GM18861 (cell line): Measurements from ENCODE around the gene ESRRB.

Experiments used
- ATAC-seq: cut with Tn5 transposase; IDR thresholded peaks from one replicate; pipeline ENCODE4 v1.9.1; 2021; ENCODE audit not compliant: unreplicated experiment

The ESRRB gene

DNA sequence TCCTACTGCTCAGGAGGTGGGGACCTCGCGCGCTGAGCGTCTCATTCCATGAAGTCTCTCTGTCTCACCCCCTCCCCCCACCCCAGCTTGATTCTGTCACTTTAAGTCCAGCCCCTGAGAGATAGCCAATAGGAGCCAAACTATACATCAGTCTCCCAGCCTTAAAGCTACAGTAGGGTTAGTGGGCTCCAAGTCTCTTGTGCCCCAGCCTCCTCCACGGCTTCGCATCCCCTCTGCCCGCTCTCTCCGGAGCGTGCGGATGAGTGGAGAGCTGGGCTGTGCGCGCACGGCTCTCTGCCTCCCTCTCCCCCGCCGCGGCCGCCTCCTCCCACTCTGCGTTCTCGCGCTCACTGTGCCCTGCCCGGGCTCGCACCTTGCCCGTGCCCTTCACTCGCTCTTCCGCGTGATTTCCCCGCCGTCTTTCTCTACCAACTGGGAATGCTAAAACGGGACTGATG, at the start of gene ESRRB:
Gene ESRRB, plus strand, starts transcription at position 191 of the 458 bp plus-strand sequence. Its CDS starts 265 bp downstream, at position 456.
- ATAC-seq = no peak

DNA sequence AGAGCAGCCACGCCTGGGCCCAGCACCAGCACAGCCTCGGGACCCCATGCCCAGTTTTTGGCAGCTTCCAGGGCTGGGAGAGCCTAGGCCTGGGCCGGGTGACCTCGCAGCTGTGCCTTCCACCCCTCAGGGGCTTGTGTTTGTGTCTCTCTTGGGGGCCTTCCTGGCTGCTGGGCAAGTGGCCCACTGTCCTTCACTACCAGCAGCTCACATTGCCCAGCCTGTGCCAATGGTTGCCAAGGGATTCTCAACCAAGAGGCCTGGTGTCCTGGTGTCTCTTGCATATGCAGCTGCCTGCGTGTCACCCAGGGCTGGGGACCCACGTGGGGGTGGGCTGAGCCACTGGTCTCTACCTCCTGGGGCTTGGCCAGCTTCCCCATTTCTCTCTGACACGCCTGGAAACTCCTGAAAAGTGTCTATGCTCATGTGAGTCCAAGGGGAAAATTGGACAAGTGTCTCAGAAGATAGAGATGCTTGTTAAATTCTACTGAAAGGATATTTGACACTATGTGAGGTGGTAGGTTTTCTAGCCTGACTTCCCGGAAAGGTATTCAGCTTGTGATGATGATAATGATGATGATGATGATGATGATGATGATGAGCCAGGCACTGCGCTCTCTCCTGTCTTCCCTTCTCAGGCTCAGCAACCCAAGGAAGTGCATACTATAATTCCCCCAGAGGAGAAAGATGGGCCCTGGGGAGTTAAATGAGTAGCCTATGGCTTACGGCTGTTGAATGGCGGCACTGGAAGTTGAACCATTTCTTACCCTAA, 48.8 kb upstream of the ESRRB start:
- ATAC-seq = no peak

DNA sequence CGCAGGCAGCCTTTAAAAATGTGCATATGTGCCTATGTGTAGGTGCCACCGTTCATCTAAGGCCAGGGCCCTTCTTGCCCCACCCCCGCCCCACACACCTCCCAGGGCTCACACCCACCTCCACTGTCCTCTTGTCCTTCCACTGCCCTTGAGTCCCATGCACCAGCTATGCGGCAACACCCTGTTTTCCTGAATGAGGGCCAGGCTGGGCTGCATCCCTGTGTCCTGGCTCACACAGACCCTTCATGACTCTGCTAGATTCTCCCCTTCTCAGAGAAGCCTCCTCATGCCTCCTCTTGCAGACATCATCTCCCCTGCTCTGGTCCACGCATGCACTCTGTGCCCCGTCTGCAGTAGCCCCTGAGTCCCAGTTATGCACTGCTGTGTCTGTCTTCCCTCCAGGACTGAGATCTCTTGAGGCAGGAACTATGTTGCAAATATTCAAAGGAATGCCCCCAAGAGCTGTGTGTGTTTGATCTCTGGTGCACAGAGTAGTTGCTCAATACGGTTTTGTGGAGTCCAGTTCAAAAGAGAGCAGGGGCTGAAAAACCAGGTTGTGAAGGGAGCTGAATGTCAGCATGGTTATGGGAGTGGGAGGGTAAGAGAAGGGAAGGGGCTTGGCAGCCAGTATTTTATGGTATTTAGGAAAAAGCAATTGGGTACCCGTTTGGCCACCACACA, 47.3 kb upstream of the ESRRB start:
- ATAC-seq = no peak

DNA sequence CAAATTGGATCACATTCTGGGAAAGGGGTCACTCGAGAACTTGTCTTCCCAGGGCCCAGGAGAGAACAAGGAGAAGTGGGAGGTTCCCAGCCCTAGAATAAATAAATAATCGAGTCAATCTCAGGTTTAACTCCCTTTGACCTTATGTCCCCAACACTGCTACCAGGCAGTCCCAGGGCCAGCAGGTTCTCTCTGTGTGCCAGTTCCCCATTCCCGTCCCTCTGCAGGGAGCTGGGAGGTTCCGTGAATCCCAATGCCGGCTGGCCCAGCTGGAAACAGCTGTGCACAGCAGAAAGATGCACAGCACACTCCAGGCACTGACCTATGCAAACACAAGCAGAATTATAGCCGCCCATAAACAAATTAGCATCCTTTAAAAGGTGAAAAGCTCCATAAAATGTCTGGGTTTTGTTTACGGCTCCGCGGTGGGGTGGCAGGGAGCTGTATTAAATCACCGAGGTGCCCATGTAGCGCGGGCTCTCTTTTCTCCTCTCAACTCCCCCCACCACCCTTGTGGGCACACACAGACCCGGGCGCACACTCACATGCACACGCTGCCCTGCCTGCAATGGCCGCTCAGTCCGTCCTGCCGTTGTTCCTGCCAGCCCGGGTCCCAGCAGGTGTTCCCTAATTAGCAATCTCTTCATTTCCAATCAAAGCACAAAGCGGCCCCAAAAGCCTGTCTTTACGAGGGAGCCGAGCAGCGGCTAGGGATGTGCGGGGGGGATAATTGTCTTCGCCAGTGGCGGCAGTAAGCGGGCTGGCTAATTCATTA, 46.6 kb upstream of the ESRRB start:
- no peak for ATAC-seq

DNA sequence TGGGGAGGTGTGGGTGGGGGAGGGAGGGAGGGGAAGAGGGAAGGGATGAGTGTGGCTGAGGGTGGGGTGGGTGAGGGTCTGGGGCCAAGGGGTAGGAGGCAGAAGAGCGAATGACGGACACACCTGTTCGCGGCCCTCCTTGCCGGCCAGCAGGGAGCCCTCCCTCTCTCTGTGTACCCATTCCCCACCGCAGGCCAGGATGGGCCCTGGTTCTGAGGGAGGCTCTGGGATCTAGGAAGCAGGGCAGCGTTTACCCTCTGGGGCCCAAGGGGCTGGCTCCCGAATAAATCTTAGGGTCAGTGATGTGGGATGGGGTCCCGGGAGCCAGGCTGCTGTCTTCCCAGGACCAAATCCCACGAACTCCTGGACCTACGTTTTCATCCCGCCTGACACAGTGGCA, 46.0 kb upstream of the ESRRB start:
- no peak for ATAC-seq

DNA sequence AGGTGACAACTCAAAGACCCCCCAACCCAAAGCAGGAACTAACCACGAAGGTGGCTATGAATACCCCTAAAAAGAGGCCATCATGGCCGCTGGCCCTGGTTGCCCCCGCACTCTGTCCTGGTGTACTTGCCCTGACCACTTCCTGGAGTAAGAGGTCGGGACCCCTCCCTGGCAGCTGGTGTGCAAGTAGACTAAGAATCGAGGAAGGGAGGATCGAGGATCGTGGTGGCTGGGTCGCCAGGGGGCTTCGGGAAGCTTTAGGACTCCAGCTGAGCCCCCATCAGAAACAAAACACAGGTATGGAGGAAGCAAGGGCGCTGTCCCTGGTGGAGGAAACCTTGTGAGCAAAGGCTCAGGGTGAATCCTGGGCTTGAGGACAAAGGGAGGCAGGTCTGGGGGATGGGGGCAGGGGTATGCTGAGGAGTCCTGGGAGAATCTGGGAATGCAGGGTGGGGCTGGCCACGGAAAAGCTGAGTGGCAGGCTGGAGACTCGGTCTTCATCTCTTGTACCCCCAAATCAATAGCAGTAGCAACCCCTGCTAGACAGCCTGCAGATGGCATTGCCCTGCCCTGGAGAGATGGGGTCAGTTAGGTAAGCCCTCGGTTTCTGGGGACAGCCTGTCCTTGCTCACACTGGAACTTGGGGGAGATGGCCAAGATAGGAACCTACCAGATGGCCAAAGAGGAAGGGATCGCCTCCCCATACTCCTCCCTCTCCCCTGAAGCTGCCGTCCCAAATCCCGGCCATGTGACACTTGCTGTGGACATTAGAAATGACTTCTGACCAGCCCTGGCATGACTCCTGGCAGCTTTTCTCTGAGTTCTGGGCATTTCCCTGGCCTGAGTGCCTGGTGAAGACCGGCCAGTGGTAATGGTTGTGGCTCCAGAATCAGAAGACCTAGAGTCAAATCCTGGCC, 45.3 kb upstream of the ESRRB start:
- no peak for ATAC-seq

DNA sequence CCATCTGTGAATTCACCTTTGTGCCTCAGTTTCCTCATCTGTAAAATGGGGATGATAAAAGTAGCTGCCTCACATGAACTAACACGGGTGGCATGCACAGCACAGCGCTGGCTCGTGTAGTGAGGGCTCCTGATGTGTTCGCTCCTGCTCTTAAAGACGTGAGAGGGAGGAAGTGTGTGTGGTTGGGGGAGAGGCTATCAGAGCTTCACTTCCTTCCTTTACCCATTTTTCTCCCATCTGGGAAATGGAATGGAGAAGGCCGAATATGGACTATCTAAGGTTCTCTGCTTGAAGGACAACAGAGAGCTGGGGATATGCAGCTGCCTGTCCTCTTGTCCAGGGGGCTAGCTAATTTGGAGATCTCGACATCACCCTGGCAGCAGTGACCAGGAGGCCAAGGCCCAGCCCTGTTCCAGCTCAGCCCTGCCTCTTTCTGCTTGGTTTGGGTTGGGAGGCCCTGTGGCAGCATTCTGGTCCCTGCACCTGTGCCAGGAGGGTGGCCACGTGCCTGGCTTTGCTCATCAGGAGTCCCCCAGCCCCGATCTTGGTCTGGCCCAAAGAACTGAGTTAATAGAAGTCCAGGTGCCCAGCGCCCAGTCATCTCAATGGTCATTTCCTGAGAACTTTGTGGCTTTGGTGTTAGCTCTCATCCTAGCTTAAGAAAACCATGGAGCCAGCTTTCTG, 44.5 kb upstream of the ESRRB start:
- no peak for ATAC-seq

DNA sequence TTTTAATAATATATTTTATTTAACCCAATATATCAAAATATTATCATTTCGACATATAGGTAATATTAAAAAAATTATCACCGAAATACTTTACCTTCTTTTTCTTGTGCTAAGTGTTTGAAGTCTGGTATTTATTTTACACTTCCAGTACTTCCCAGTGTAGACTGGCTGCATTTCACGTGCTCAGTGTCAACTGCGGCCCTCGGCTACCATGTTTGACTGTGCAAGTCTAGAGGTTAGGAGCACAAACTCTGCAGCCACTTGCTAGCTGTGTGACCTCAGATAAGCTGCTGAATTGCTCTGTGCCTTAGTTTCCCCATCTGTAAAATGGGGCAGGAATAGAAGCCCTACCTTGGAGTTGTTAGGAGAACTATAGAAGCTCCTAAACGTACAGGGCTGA, 42.3 kb upstream of the ESRRB start:
- ATAC-seq = no peak

DNA sequence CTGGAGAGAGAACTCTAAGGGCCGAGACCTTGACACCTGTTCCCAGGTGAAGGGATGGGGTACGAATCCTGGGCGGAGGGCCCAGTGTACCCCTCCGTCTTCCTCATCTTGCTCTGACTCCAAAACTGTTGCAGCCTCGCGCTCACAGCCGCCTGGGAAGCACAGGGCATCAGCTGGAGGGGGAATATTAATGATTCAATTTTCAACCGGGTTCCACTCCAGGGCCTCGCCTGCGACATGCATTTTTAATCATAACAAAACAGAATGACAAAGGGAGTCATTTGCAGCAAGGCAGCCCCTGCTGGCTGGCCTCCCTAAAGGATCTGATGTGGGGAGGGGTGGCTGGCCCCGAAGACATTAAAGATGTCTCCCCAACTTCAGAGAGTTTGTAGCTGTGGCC, 41.6 kb upstream of the ESRRB start:
- no peak for ATAC-seq

DNA sequence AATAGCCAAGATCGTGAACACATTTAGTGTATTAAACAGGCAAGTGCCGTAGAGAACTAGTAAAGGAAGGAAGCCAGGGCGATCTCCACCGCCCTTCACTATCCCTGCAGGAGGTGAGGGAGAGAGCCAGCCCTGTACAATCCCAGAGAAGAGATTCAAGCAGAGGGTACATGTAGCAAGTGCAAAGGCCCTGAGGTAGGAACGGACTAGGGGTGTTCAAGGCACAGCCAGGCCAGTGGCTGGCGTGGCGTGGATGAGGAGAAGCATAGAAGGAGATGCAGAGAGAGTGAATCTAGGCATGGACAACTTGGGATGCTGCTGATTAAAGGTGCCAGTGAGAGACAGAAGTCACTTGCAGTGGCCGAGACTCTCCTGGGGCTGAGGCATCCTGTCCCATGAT, 39.1 kb upstream of the ESRRB start:
- no peak for ATAC-seq

DNA sequence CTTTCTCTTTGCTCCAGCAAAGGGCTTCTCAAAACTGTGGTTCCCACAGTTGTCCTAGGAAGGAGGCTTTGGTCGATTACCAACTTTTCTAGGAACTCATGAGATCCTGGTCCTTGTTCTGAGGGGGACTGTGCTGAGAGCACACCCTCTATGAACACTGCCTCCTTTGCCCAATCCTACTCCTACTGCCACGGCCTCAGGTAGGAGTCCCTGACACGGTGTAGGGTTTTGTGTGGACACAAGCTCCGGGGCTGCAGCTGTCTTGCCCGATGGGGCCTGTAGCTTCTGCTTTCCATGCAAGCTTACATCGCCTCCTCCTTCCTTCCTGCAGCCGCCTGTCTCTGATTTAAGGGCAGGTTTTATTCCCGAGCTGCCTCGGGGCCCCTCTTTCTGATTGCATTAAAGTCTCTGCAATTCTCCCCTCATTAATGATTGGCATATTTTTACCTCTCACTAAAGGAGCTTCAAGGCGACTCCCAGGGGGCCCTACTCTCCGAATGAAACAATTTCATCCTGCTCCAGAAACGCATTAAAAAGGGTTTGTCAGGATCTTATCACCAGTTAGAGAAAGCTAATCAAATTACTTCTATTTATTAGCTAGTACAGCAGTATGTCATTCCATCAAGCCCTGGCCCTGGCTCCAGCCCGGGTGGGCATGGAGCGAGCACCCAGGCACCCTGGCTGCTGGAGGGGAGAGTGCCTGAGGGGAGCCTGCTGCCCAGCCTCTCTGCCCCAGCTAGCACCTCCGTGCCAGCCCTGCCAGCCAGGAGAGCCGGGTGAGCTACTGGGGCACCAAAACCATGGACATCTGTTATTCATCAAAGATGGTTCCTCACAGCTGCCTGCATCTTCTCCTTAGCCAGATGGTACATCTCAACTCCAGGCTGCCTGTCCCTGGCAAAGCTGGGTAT, 38.0 kb upstream of the ESRRB start:
- no peak for ATAC-seq

DNA sequence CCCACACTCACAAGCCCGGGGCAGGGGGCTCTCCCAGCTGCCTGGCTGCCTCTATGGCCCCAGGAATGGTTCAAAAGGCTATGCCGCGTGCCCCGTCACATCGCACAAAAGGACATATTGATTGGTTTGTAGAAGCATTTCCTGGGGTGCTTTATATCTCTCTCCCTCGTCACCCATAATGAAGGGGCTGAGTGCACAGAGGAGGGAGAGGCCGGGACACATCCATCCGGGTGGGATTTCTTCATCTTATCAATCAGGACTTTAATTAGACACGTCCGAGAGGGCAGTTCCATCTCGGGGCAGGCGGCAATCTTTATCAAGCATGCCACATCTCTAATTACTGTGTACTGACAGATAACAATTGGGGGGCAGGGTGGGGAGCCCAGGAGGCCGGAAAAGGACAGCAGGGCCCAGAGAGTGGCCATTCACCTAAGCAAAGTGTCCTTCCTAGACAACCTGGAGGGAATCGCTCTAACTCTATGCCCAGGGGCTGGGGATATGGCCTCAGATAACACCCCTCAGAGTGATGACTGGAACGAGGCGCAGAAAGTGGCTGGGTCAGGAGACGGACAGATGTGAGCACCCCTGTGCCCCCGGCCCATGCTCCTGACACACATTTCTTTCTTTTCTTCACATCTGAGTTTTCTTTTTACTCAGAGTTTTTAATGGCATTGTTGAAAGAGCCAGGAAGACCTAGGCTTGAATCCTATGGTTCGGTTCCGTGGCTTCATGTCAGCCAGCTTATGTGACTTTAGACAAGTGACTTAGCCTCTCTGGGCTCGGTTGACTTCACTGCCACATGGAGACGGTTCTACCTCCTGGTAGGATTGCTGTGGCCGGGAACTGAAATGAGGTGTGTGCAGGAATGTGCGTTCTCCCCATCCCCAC, 36.0 kb upstream of the ESRRB start:
- no peak for ATAC-seq

DNA sequence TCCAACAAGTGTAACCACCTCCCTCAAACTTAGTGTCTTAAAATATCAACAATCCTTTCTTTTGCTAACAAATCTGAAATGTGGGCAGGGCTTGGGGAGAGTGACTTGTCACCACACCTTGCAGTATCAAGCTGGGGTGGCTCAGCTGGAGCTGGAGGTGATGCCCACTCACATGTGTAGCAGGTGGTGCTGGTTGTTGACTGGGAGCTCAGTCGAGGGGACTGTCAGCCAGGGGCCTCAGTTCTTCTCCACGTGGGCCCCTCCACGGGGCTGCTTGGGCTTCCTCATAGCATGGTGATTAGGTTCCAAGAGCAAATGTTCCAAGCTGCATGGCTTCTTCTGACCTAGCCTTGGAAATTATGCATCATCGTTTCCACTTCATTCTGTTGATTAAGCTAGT, 32.6 kb upstream of the ESRRB start:
- ATAC-seq = no peak

DNA sequence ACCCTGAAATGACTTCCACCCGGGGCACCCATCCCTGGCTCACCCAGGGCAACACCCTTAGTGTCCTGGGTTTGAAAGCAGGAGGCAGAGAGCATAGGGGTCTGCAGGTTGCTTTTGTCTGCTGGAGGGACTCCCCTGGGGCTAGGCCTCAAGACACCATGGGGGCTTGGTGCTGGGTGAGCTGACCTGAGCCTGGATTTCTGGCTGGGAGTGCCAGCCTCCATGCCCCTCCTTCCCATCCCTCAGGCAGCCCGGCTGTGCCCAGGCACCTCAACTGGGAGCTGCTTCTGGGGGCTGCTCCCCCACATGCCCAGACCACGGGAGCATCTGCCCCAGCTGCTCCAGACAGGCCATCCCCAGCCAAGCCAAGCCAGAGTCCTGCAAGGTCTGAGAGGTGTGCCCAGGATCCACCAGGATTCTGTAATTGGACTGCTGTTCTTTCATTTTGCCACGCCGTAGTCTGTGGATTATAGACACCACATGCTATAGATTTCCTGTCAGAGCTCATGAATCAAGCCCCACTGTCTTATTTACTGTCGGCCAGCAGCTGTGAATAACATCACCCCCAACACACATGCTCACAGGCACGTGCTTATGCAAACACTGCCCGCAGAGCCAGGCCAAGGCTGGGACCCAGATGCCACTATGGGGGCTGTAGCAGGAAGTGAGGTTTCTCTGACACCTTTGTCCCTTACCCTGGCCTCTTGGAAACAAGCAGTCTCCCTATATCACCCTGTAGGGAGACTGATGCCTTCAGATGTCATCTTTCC, 29.4 kb upstream of the ESRRB start:
- no peak for ATAC-seq

DNA sequence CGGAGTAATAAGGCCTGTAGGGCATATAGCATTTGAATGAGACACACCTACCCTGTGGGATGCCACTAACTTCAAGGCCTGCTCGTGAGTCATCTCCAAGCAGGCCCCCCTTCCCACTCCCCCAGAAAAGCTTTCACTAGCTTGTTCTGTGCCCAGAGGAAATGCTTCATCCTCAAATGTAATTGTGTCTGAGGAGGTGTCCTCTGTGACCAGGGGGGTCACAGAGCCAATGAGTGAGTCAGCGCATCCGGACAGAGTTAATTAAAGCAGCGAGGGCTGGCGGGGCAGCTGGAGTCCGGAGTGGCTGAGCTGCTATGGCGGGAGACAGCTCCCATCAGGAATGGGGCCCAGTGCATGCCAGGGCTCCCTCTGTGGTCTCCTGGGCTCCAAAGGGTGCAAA, 27.0 kb upstream of the ESRRB start:
- no peak for ATAC-seq

DNA sequence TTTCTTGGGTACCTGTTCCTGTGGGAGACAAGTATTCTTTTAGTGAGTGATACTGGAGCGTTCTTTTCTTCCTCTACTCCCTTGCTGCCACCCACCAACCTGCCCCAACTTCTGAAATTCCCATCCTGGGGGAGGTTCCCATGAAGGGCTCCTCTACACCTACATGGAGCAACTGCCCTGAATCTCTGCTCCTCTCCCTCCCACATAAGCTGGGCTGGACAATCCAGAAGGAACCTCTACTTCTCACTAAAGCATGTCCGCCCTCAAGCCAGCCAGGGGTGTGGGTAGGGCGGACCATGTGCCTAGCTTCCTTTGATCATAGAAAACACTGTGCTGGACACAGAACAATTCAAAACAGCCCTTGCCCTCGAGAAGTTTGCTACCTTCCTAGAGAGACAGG, 25.9 kb upstream of the ESRRB start:
- ATAC-seq = no peak

DNA sequence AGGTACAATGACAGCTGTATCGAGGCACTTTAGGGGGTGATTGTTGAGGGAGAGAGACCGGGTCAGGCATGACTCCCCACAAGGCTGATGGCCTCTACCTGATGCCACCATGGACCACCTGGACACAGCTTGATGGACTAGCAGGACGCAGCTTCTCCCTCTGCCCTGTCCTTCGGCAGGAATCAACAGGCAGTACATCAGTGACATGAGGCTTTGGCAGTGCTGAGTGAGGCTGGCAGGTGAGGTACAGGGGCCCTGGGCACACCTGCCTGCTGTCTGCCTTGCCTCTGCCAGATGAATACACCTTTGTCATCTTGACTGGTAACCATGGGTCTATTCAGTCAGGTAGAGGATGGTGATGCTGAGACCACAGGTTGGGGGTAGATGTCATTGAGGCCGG, 25.3 kb upstream of the ESRRB start:
- no peak for ATAC-seq
